PFSK-1 (cell line): ENCODE data around the gene C17orf114.

ENCODE experiments used
- POLR2AphosphoS5 ChIP-seq: IDR thresholded peaks from 2 replicates; pipeline ENCODE4 v1.6.1; 2012; ENCODE audit warnings: low read depth, mild to moderate bottlenecking, control low read depth, low read length, moderate library complexity
- REST ChIP-seq, 2 experiments: IDR thresholded peaks; 2 replicates each; pipeline versions ENCODE4 v1.6.1 to v1.8.0; 2011 to 2012; ENCODE audit warnings: low read depth in 2 of 2, low read length in 2 of 2, control low read depth in 1 of 2, inconsistent platforms in 1 of 2, mild to moderate bottlenecking in 1 of 2, moderate library complexity in 1 of 2; ENCODE audit not compliant: insufficient read depth in 1 of 2
- TAF1 ChIP-seq: IDR thresholded peaks from 2 replicates; pipeline ENCODE4 v1.6.1; 2012; ENCODE audit warnings: low read length, control low read depth, borderline replicate concordance; ENCODE audit not compliant: insufficient read depth

GRCh38 chr17:4789701-4789950, 12.5 kb downstream of the C17orf114 start:
- TF ChIP-seq POLR2AphosphoS5: no peak
- no peak for TF ChIP-seq REST (IDR thresholded peaks at IDR 0.05; ENCODE audit: insufficient read depth in 1 of 2, low read depth in 2 of 2, low read length in 2 of 2)
- TF ChIP-seq TAF1: peak; percentile 47; the same call in 1 of the 2 replicates
